ENCODE data around the gene SLC6A4. TPM values are rescaled to one million over a fixed set of nuclear protein-coding genes. Genes with fewer than 3 reads are reported as not detected.

The SLC6A4 gene
- total RNA-seq, 5 donors from 2014 or later (not counting 1 experiment from before 2014, with no cell fraction given) = 0.18 to 0.32 TPM; not detected in 3

DNA sequence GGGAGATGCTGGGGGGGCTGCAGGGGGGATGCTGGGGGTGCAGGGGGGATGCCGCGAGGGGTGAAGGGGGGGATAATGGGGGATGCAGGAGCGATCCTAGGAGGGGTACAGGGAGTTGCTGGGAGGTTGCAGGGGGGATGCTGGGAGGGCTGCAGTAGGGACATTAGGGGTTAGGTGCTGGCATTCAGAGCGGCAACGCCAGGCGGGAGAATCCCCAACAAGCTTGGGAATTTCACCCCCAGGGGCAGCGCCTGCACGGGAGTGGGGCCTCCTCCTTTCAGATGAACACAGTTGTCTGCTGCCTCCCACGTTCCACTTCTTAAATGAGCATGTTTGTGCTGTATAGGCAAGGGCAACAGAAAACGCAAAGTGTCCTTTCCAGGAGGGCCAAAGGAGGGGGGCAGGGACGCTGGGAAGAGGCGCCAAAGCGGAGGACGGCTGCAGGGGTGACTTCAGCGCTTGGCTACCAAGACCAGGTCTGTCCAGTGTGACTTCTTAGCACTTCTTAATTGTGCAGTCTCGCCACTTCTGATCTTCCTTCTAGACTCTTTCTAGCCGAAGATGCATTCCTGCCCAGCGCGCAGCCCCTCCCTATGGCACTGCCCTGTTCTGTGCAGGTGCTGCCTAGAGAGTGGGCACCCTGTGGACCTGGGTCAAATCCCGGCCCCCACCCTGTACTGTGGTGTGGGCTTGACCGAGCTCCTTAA, 2.0 kb upstream of the SLC6A4 start:
- H3K4me3 Mint-ChIP-seq = peak overlapping the region in 1 of 3 donors; percentile 33
- Histone ChIP-seq H3K36me3 (ENCODE audit: control insufficient read depth in 2 of 2, extremely low read depth in 1 of 2, insufficient read depth in 1 of 2, low read length in 1 of 2) (no peaks in the 10 kb centered on the region), H3K27ac (ENCODE audit: low read length) (no peak overlapping the region), H3K27me3 (replicated peaks in 1 of 2; ENCODE audit: control insufficient read depth in 2 of 2, extremely low read depth in 1 of 2, insufficient read depth in 2 of 2, low read length in 1 of 2) (peaks cover 10 to 60% of the 10 kb centered on the region in 2 experiments), H3K4me1 (ENCODE audit: control insufficient read depth in 1 of 2, extremely low read depth in 1 of 2, insufficient read depth in 2 of 2, low read length in 2 of 2) (peaks cover 0 to 31% of the 10 kb centered on the region in 2 experiments), H3K4me3 (ENCODE audit: control insufficient read depth in 1 of 2, extremely low read depth in 1 of 2, low read length in 1 of 2) (no peak overlapping the region), H3K9me3 (no peaks in the 10 kb centered on the region)
- WGBS (ENCODE audit: insufficient coverage) = 23% methylated on average over 14 of the region's 21 CpGs
- ChIA-PET CTCF (no interaction called here), POLR2A (no interaction called here)
- peaks cover 45 to 58% of the 10 kb centered on the region in 2 donors for H3K27me3 Mint-ChIP-seq
- H3K36me3 Mint-ChIP-seq = no peaks in the 10 kb centered on the region
- H3K27ac Mint-ChIP-seq = no peak overlapping the region
- no peaks in the 10 kb centered on the region for H3K9me3 Mint-ChIP-seq
- ATAC-seq (replicated peaks in 1 of 4) (no peak), DNase-seq (no peak)
- peaks cover 17 to 34% (median 25%) of the 10 kb centered on the region in 3 donors for H3K4me1 Mint-ChIP-seq

DNA sequence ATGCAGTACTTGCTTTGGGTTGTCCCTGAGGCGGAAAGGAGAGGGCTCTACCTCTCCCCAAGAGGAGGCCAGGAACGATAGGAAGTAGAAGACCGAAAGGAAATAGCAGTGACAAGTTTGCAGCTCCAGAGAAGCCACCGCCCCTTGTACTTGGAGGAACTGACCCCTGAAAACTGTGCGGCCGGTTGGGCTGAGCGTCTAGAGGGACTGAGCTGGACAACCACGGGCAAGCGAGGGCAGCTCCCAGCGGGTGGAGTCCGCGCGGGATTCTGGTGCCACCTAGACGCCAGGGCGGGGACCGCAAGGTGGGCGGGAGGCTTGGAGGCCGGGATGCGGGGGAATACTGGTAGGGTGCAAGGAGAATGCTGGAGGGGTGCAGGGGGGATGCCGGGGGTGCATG, 1.3 kb upstream of the SLC6A4 start:
- Mint-ChIP-seq H3K36me3 (no peaks in the 10 kb centered on the region), H3K27me3 (peaks cover 52 to 65% of the 10 kb centered on the region in 2 donors), H3K4me1 (peaks cover 17 to 34% (median 25%) of the 10 kb centered on the region in 3 donors), H3K4me3 (peak overlapping the region; percentile 17 to 80 (median 25)), H3K9me3 (no peaks in the 10 kb centered on the region), H3K27ac (no peak overlapping the region)
- H3K4me3 ChIP-seq (ENCODE audit: control insufficient read depth in 1 of 2, extremely low read depth in 1 of 2, low read length in 1 of 2) = no peak overlapping the region
- ChIA-PET POLR2A (no interaction called here), CTCF (no interaction called here)
- peaks cover 0 to 31% of the 10 kb centered on the region in 2 experiments for H3K4me1 ChIP-seq (ENCODE audit: control insufficient read depth in 1 of 2, extremely low read depth in 1 of 2, insufficient read depth in 2 of 2, low read length in 2 of 2)
- 5% methylated on average over 12 of the region's 20 CpGs for WGBS (ENCODE audit: insufficient coverage)
- DNase-seq (peak in 2 of 35 experiments; percentile 8 to 9), ATAC-seq (replicated peaks in 1 of 4) (no peak)
- no peaks in the 10 kb centered on the region for H3K9me3 ChIP-seq
- peaks cover 10 to 67% of the 10 kb centered on the region in 2 experiments for H3K27me3 ChIP-seq (replicated peaks in 1 of 2; ENCODE audit: control insufficient read depth in 2 of 2, extremely low read depth in 1 of 2, insufficient read depth in 2 of 2, low read length in 1 of 2)
- H3K36me3 ChIP-seq (ENCODE audit: control insufficient read depth in 2 of 2, extremely low read depth in 1 of 2, insufficient read depth in 1 of 2, low read length in 1 of 2) = no peaks in the 10 kb centered on the region
- H3K27ac ChIP-seq (ENCODE audit: low read length) = no peak overlapping the region

DNA sequence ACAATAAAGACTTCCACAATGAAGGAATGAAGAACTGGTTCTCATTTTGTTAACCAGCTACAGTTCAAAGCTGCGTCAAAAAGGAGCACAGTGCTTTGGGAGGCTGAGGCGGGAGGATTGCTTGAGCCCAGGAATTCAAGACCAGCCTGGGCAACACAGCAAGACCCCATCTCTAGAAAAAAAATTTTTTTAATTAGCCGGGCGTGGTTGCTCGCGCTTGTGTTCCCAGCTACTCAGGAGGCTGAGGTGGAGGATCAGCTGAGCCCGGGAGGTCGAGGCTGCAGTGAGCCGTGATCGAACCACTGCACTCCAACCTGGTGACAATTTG, 764 bp upstream of the SLC6A4 start:
- Mint-ChIP-seq H3K4me3 (peak overlapping the region; percentile 23 to 80 (median 58)), H3K27me3 (peaks cover 52 to 66% of the 10 kb centered on the region in 2 donors), H3K36me3 (no peaks in the 10 kb centered on the region), H3K27ac (no peak overlapping the region), H3K4me1 (peaks cover 17 to 34% (median 25%) of the 10 kb centered on the region in 3 donors), H3K9me3 (no peaks in the 10 kb centered on the region)
- Histone ChIP-seq H3K27ac (ENCODE audit: low read length) (no peak overlapping the region), H3K9me3 (no peaks in the 10 kb centered on the region), H3K4me1 (ENCODE audit: control insufficient read depth in 1 of 2, extremely low read depth in 1 of 2, insufficient read depth in 2 of 2, low read length in 2 of 2) (peaks cover 0 to 31% of the 10 kb centered on the region in 2 experiments), H3K27me3 (replicated peaks in 1 of 2; ENCODE audit: control insufficient read depth in 2 of 2, extremely low read depth in 1 of 2, insufficient read depth in 2 of 2, low read length in 1 of 2) (peaks cover 10 to 69% of the 10 kb centered on the region in 2 experiments), H3K36me3 (ENCODE audit: control insufficient read depth in 2 of 2, extremely low read depth in 1 of 2, insufficient read depth in 1 of 2, low read length in 1 of 2) (no peaks in the 10 kb centered on the region), H3K4me3 (ENCODE audit: control insufficient read depth in 1 of 2, extremely low read depth in 1 of 2, low read length in 1 of 2) (no peak overlapping the region)
- ChIA-PET POLR2A (no interaction called here), CTCF (no interaction called here)
- WGBS (ENCODE audit: insufficient coverage) = 54% methylated on average over 8 of the region's 10 CpGs
- ATAC-seq (replicated peaks in 1 of 4) (no peak), DNase-seq (no peak)

DNA sequence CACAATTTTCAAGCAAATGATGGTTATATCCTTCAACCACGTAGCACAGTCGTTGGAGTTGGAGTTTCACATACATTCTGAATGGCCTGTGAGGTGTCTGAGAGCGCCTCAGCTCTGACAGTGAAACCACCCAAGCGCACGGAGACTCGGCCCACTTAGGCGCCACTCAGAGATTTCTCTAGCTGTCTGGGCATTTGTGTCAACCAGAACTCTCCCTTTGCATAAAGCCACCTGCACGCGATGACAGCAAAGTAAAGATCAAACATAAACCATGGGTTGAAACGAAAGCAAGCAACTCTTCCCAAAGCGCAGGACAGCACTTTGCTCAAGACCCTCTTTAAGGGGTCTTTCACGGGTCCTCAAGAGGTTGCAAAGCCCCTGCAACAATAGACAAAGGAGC, 533 bp downstream of the SLC6A4 start:
- WGBS (ENCODE audit: insufficient coverage) = 36% methylated on average over 12 of the region's 12 CpGs
- H3K4me3 Mint-ChIP-seq = peak overlapping the region; percentile 52 to 80 (median 73)
- H3K27me3 Mint-ChIP-seq = peaks cover 55 to 72% of the 10 kb centered on the region in 2 donors
- H3K4me3 ChIP-seq (ENCODE audit: control insufficient read depth in 1 of 2, extremely low read depth in 1 of 2, low read length in 1 of 2) = peak overlapping the region in 1 of 2 donors; percentile 15
- H3K36me3 Mint-ChIP-seq = no peaks in the 10 kb centered on the region
- H3K9me3 ChIP-seq = no peaks in the 10 kb centered on the region
- CTCF ChIA-PET = no interaction called here
- no peak for DNase-seq
- POLR2A ChIA-PET = no interaction called here
- no peaks in the 10 kb centered on the region for H3K36me3 ChIP-seq (ENCODE audit: control insufficient read depth in 2 of 2, extremely low read depth in 1 of 2, insufficient read depth in 1 of 2, low read length in 1 of 2)
- ATAC-seq (replicated peaks in 1 of 4) = peak in 1 of 4 experiments; percentile 9
- peaks cover 17 to 34% (median 25%) of the 10 kb centered on the region in 3 donors for H3K4me1 Mint-ChIP-seq
- no peaks in the 10 kb centered on the region for H3K9me3 Mint-ChIP-seq
- H3K27me3 ChIP-seq (replicated peaks in 1 of 2; ENCODE audit: control insufficient read depth in 2 of 2, extremely low read depth in 1 of 2, insufficient read depth in 2 of 2, low read length in 1 of 2) = peaks cover 10 to 73% of the 10 kb centered on the region in 2 experiments
- no peak overlapping the region for H3K27ac ChIP-seq (ENCODE audit: low read length)
- peak overlapping the region in 1 of 2 donors; percentile 41 for H3K27ac Mint-ChIP-seq
- peaks cover 0 to 31% of the 10 kb centered on the region in 2 experiments for H3K4me1 ChIP-seq (ENCODE audit: control insufficient read depth in 1 of 2, extremely low read depth in 1 of 2, insufficient read depth in 2 of 2, low read length in 2 of 2)

DNA sequence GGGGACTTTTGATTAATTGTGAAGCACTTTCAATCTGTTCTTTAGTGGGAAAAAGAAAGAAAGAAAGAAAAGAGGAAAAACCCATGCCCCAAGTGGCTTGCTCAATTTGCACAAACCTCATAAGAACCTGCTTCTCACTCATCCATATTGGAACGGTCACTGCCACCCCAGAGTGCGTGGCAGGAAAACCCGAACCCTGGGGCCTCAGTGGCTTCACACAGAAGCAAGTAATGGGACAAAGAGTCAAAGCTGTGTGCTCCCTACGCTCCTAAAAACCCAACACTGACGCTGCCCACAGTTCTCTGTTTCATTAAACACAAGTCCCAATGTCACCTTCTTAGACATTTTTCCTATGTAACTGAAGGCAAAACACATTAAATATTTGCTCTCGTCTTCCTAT, 1.2 kb downstream of the SLC6A4 start:
- no peaks in the 10 kb centered on the region for H3K36me3 ChIP-seq (ENCODE audit: control insufficient read depth in 2 of 2, extremely low read depth in 1 of 2, insufficient read depth in 1 of 2, low read length in 1 of 2)
- WGBS (ENCODE audit: insufficient coverage) = 91% methylated on average over 4 of the region's 6 CpGs
- H3K36me3 Mint-ChIP-seq = no peaks in the 10 kb centered on the region
- H3K4me1 ChIP-seq (ENCODE audit: control insufficient read depth in 1 of 2, extremely low read depth in 1 of 2, insufficient read depth in 2 of 2, low read length in 2 of 2) = peaks cover 0 to 31% of the 10 kb centered on the region in 2 experiments
- peak overlapping the region in 1 of 3 donors; percentile 80 for H3K4me3 Mint-ChIP-seq
- ATAC-seq (replicated peaks in 1 of 4) (no peak), DNase-seq (no peak)
- no peaks in the 10 kb centered on the region for H3K9me3 Mint-ChIP-seq
- peaks cover 50 to 72% of the 10 kb centered on the region in 2 donors for H3K27me3 Mint-ChIP-seq
- no peak overlapping the region for H3K4me3 ChIP-seq (ENCODE audit: control insufficient read depth in 1 of 2, extremely low read depth in 1 of 2, low read length in 1 of 2)
- no peaks in the 10 kb centered on the region for H3K9me3 ChIP-seq
- POLR2A ChIA-PET = no interaction called here
- H3K27me3 ChIP-seq (replicated peaks in 1 of 2; ENCODE audit: control insufficient read depth in 2 of 2, extremely low read depth in 1 of 2, insufficient read depth in 2 of 2, low read length in 1 of 2) = peaks cover 10 to 69% of the 10 kb centered on the region in 2 experiments
- H3K27ac Mint-ChIP-seq = no peak overlapping the region
- CTCF ChIA-PET = no interaction called here
- no peak overlapping the region for H3K27ac ChIP-seq (ENCODE audit: low read length)
- H3K4me1 Mint-ChIP-seq = peaks cover 17 to 33% (median 25%) of the 10 kb centered on the region in 3 donors

DNA sequence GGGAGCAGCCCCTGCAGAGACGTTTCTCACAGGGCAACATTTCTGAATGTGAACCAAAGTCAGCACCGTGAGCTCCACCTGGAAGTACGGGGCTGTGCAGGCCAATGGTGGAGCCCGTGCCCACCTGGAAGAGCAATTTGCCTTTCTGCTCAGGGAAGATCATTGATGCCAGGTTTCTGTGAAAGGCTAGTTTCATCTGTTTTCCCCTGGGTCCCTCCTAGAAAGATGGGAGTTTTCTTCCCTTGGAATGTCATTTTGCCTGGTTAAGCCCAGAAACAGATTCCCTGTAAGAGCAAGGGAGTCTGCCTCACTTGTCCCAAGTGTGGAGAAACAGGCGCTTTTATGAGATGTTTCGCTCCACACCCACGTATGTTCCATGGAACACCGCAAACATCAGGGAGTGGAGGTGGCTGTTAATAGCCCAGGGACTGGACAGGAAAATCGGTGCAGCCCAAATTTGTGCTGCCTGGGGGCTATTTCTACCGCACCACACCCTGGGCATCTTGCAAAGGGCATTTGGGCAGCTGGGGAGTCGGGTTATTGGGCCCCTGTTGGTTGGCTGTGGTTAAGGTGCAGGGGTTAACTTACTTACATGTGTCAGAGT, 2.6 kb downstream of the SLC6A4 start:
- Mint-ChIP-seq H3K27ac (no peak overlapping the region), H3K4me3 (no peak overlapping the region), H3K36me3 (no peaks in the 10 kb centered on the region), H3K27me3 (peaks cover 48 to 60% of the 10 kb centered on the region in 2 donors), H3K9me3 (no peaks in the 10 kb centered on the region), H3K4me1 (peaks cover 6 to 23% (median 18%) of the 10 kb centered on the region in 3 donors)
- Histone ChIP-seq H3K36me3 (ENCODE audit: control insufficient read depth in 2 of 2, extremely low read depth in 1 of 2, insufficient read depth in 1 of 2, low read length in 1 of 2) (no peaks in the 10 kb centered on the region), H3K4me3 (ENCODE audit: control insufficient read depth in 1 of 2, extremely low read depth in 1 of 2, low read length in 1 of 2) (no peak overlapping the region), H3K4me1 (ENCODE audit: control insufficient read depth in 1 of 2, extremely low read depth in 1 of 2, insufficient read depth in 2 of 2, low read length in 2 of 2) (peaks cover 0 to 26% of the 10 kb centered on the region in 2 experiments), H3K27me3 (replicated peaks in 1 of 2; ENCODE audit: control insufficient read depth in 2 of 2, extremely low read depth in 1 of 2, insufficient read depth in 2 of 2, low read length in 1 of 2) (peaks cover 10 to 62% of the 10 kb centered on the region in 2 experiments), H3K27ac (ENCODE audit: low read length) (no peak overlapping the region), H3K9me3 (no peaks in the 10 kb centered on the region)
- 75% methylated on average over 11 of the region's 11 CpGs for WGBS (ENCODE audit: insufficient coverage)
- ATAC-seq (replicated peaks in 1 of 4) (no peak), DNase-seq (no peak)
- ChIA-PET POLR2A (interaction anchor here in 1 of 2 donors (0.6 kb wide), 1 partner anchor 706 kb away, joined by 12 read pairs; no protein-coding TSS in a partner anchor), CTCF (no interaction called here)

Measured in T-cell (primary cell).